Thyroid gland (tissue), 4 donors: ENCODE measurements around the gene SRP54.

Source experiments
- POLR2A ChIP-seq, 2 donors: fragments of 450-650 bp; IDR thresholded peaks; one replicate each; pipeline ENCODE4 v1.6.1; 2017; ENCODE audit warnings: antibody characterized with exemption in 2 of 2, mild to moderate bottlenecking in 2 of 2, moderate library complexity in 1 of 2
- TF ChIP-seq, protein P1 (sequence below), 6 experiments: fragments of 200-600 bp in 3 of 6; fragments of 450-650 bp in 3 of 6; sonication (generic) in 3 of 6; IDR thresholded peaks; one replicate each; pipeline ENCODE4 v1.5.1; 2016 to 2019; ENCODE audit warnings: antibody characterized with exemption in 6 of 6, mild to moderate bottlenecking in 2 of 6, inconsistent platforms in 1 of 6, moderate library complexity in 1 of 6

DNA sequence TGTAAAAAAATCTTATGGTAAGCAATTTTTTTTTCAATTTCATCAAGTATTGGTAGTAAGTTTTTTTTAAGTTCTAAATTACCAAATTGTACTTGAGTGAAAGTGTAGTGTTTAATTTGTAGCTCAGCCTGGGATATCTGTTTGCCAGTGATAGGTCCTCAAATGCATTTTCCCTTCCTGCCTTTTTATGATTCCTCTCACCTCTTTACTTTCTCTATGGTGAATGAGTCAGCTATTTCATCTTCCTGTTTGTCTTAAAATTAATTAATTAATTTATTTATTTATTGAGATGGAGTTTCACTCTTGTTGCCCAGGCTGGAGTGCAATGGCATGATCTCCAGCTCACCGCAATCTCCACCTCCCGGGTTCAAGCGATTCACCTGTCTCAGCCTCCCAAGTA lies 10.6 kb downstream of the SRP54 start:
- TF ChIP-seq, protein P1, sequence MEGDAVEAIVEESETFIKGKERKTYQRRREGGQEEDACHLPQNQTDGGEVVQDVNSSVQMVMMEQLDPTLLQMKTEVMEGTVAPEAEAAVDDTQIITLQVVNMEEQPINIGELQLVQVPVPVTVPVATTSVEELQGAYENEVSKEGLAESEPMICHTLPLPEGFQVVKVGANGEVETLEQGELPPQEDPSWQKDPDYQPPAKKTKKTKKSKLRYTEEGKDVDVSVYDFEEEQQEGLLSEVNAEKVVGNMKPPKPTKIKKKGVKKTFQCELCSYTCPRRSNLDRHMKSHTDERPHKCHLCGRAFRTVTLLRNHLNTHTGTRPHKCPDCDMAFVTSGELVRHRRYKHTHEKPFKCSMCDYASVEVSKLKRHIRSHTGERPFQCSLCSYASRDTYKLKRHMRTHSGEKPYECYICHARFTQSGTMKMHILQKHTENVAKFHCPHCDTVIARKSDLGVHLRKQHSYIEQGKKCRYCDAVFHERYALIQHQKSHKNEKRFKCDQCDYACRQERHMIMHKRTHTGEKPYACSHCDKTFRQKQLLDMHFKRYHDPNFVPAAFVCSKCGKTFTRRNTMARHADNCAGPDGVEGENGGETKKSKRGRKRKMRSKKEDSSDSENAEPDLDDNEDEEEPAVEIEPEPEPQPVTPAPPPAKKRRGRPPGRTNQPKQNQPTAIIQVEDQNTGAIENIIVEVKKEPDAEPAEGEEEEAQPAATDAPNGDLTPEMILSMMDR (IDR thresholded peaks at IDR 0.05), result no peak
- no peak for TF ChIP-seq POLR2A (IDR thresholded peaks at IDR 0.05)
